OCI-LY1 (cell line): ENCODE data around the gene ZNRF3.

Experiments used
- H2AFZ ChIP-seq: fragments of 200-600 bp; sonication (generic), shearing (Covaris generic); 2 replicates; pipeline ENCODE4 v1.6.0; 2014; ENCODE audit warnings: antibody characterized with exemption, mild to moderate bottlenecking, low read length
- H3F3A ChIP-seq: fragments of 200-600 bp; sonication (generic), shearing (Covaris generic); 2 replicates; pipeline ENCODE4 v1.6.0; 2014; ENCODE audit warnings: mild to moderate bottlenecking, antibody characterized with exemption, low read length, moderate library complexity; ENCODE audit not compliant: insufficient read depth
- H3K27ac ChIP-seq: fragments of 200-600 bp; sonication (generic); 2 replicates; pipeline ENCODE4 v1.5.1; 2014; ENCODE audit warnings: low read length, mixed run types, mild to moderate bottlenecking, low read depth; ENCODE audit not compliant: poor library complexity, severe bottlenecking
- H3K27me3 ChIP-seq: fragments of 200-600 bp; sonication (generic); 2 replicates; pipeline ENCODE4 v1.6.0; 2014; ENCODE audit warnings: antibody characterized with exemption, mild to moderate bottlenecking, low read length, moderate library complexity; ENCODE audit not compliant: insufficient read depth
- H3K36me3 ChIP-seq: fragments of 200-600 bp; sonication (generic); 2 replicates; pipeline ENCODE4 v1.6.1; 2014; ENCODE audit warnings: mild to moderate bottlenecking, antibody characterized with exemption, low read length, moderate library complexity, mixed read lengths; ENCODE audit not compliant: insufficient read depth
- H3K4me1 ChIP-seq: fragments of 200-600 bp; sonication (generic); 2 replicates; pipeline ENCODE4 v1.5.1; 2014; ENCODE audit warnings: mild to moderate bottlenecking, low read length, moderate library complexity; ENCODE audit not compliant: insufficient read depth, severe bottlenecking
- H3K4me2 ChIP-seq: fragments of 200-600 bp; sonication (generic), shearing (Covaris generic); 2 replicates; pipeline ENCODE4 v1.6.1; 2014; ENCODE audit warnings: low read length
- H3K4me3 ChIP-seq: fragments of 200-600 bp; sonication (generic); 2 replicates; pipeline ENCODE4 v1.5.1; 2014; ENCODE audit warnings: low read length, low read depth, mild to moderate bottlenecking, mixed read lengths; ENCODE audit not compliant: poor library complexity, severe bottlenecking
- H3K79me2 ChIP-seq: fragments of 200-600 bp; shearing (Covaris generic); 2 replicates; pipeline ENCODE4 v1.6.1; 2016; ENCODE audit warnings: mixed run types, low read length, mixed read lengths; ENCODE audit not compliant: insufficient read depth
- H3K9ac ChIP-seq: fragments of 200-600 bp; sonication (generic), shearing (Covaris generic); 2 replicates; pipeline ENCODE4 v1.6.1; 2014; ENCODE audit warnings: mild to moderate bottlenecking, low read length, mixed read lengths
- H3K9me2 ChIP-seq: fragments of 200-600 bp; sonication (generic), shearing (Covaris generic); 2 replicates; pipeline ENCODE4 v1.6.1; 2014; ENCODE audit warnings: low read depth, mild to moderate bottlenecking, low read length, mixed read lengths
- H3K9me3 ChIP-seq: fragments of 200-600 bp; shearing (Covaris generic); 2 replicates; pipeline ENCODE4 v1.6.1; 2014; ENCODE audit warnings: low read length, mixed read lengths
- H4K20me1 ChIP-seq: fragments of 200-600 bp; sonication (generic), shearing (Covaris generic); 2 replicates; pipeline ENCODE4 v1.6.0; 2016; ENCODE audit warnings: mild to moderate bottlenecking, low read length; ENCODE audit not compliant: insufficient read depth
- CTCF ChIP-seq: fragments of 200-600 bp; sonication (generic), shearing (Covaris generic); IDR thresholded peaks from 2 replicates; pipeline ENCODE4 v1.5.1; 2017; ENCODE audit warnings: mild to moderate bottlenecking, antibody characterized with exemption, low read length, moderate library complexity, mixed read lengths
- EZH2 ChIP-seq: fragments of 200-600 bp; sonication (generic), shearing (Covaris generic); IDR thresholded peaks from 2 replicates; pipeline ENCODE4 v1.8.0; 2017; ENCODE audit warnings: borderline replicate concordance, mixed run types, mild to moderate bottlenecking, antibody characterized with exemption, low read length, moderate library complexity, mixed read lengths

ZNRF3 gene

DNA sequence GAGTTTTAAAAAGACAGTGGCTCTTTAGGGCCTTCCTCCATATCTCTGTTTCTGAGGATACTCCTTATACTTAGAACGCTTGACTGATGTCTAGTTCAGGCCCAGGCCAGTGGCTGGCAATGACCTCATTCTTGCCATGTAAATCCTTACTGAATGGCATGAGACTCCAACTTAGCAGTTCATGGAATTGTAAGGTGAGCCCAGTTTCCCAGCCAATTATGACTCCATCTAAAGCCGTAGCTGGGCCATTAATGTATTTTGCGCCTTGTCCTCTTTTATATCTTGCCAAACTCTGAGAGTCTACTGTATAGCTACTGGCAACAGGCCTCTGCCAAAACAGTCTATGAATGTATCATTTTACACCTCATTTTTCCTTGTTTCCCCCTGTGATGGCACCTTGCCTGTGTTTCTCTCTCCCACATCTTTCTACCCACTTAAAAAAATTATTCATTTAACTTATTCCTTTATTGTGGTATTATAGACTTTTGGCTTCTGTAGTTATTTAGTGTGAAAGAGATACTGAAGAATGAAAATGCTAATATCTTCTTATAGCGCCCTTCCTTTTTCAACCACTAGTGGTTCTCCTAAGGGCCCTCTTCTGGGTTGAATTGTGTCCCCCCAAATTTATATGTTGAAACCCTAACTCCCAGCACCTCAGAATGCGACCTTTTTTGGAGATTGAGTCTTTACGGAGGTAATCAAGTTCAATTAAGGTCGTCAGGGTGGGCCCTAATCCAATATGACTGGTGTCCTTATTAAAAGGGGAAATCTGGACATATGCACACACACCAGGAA lies 67.4 kb downstream of the ZNRF3 start:
- no peak for TF ChIP-seq CTCF
- no peak for TF ChIP-seq EZH2
- H3K4me2 ChIP-seq = no peak overlapping the region
- peaks cover 7% of the 10 kb centered on the region; the same call in 1 of the 2 replicates for H3K27me3 ChIP-seq
- no peak overlapping the region for H3K4me3 ChIP-seq
- no peaks in the 10 kb centered on the region for H3K79me2 ChIP-seq
- H3K9me3 ChIP-seq = peaks cover 9% of the 10 kb centered on the region; the same call in 1 of the 2 replicates
- H3K9me2 ChIP-seq = no peaks in the 10 kb centered on the region
- no peaks in the 10 kb centered on the region for H3K4me1 ChIP-seq
- H2AFZ ChIP-seq = no peak overlapping the region
- no peak overlapping the region for H3K27ac ChIP-seq
- no peaks in the 10 kb centered on the region for H3K36me3 ChIP-seq
- H3K9ac ChIP-seq = no peak overlapping the region
- H3F3A ChIP-seq = no peaks in the 10 kb centered on the region
- no peaks in the 10 kb centered on the region for H4K20me1 ChIP-seq

GRCh38 chr22:28951530-28951929 lies 68.2 kb downstream of the ZNRF3 start:
- Histone ChIP-seq H3K36me3 (no peaks in the 10 kb centered on the region), H3K4me1 (no peaks in the 10 kb centered on the region), H3F3A (no peaks in the 10 kb centered on the region), H3K27me3 (peaks cover 4% of the 10 kb centered on the region; the same call in 1 of the 2 replicates), H3K9ac (no peak overlapping the region), H3K79me2 (no peaks in the 10 kb centered on the region), H2AFZ (no peak overlapping the region), H3K4me3 (no peak overlapping the region), H3K4me2 (no peak overlapping the region), H3K9me3 (peaks cover 8% of the 10 kb centered on the region; the same call in 1 of the 2 replicates), H3K9me2 (no peaks in the 10 kb centered on the region), H4K20me1 (no peaks in the 10 kb centered on the region), H3K27ac (no peak overlapping the region)
- TF ChIP-seq CTCF (no peak), EZH2 (no peak)

- H3K27me3 ChIP-seq = 0 out of 2 replicates have a peak, but pooled peaks cover 4% of the 10 kb centered on the region
- H4K20me1 ChIP-seq = no peaks in the 10 kb centered on the region
- H3K27ac ChIP-seq = no peak overlapping the region
These were observed 68.7 kb downstream of the ZNRF3 start for GRCh38 chr22:28951969-28952521.

More at GRCh38 chr22:28951969-28952521, 68.7 kb downstream of the ZNRF3 start:
- Histone ChIP-seq H3K79me2 (no peaks in the 10 kb centered on the region), H3K4me1 (no peaks in the 10 kb centered on the region), H2AFZ (no peak overlapping the region), H3K36me3 (no peaks in the 10 kb centered on the region), H3K9me2 (no peaks in the 10 kb centered on the region), H3K9ac (no peak overlapping the region), H3K4me2 (no peak overlapping the region), H3K9me3 (peaks cover 3% of the 10 kb centered on the region; the same call in 1 of the 2 replicates), H3F3A (no peaks in the 10 kb centered on the region), H3K4me3 (no peak overlapping the region)
- TF ChIP-seq CTCF (no peak), EZH2 (no peak)
